ENCODE measurements around the gene GP9. TPM values are rescaled to one million over a fixed set of nuclear protein-coding genes. Genes with fewer than 3 reads are reported as not detected.
A peak's percentile ranks its signal among the peaks of the same experiment; 100 is the strongest.
"Not testable (repeated sequence)": the region's sequence is repeated elsewhere in the genome, so short reads cannot be mapped to it uniquely, and the experiment has no call there.

GP9 gene
- total and polyA plus RNA-seq, 5 donors from 2014 or later = 3.7 TPM; not detected in 4

DNA sequence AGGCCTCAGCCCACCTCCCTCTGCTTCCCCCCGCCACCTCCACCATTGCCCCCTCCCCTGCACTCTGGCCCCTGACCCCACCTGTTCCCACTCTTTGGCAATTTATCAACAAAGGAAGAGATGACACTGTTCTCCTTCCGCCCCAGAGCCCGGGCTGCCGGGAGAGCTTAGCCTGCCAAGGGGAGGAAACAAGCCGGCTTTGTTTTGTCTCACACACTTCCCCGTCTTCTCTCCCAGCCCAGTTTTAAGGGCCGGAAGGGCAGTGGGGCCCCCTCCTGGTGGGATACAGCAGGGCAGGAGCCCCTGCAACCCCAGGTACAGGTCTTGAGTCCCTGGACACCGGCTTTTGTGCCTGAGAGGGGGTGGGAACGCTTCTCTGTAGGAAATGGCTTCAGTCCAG is 27.3 kb downstream of the GP9 start:
- not testable (repeated sequence) for H3K4me3 ChIP-seq (ENCODE audit: low read depth, low read length); H3K4me1 ChIP-seq (ENCODE audit: control insufficient read depth, insufficient read depth, low read length, poor library complexity, severe bottlenecking); H3K27me3 ChIP-seq (ENCODE audit: control insufficient read depth, insufficient read depth, low read length); H3K27ac ChIP-seq (ENCODE audit: insufficient read depth, low read length, poor library complexity, severe bottlenecking); H3K4me1 Mint-ChIP-seq; H3K9me3 ChIP-seq (ENCODE audit: control insufficient read depth in 2 of 2, low read length in 2 of 2); H3K4me3 Mint-ChIP-seq; DNase-seq; H3K27me3 Mint-ChIP-seq; H3K36me3 Mint-ChIP-seq; H3K9me3 Mint-ChIP-seq
- H3K27ac Mint-ChIP-seq = peak overlapping the region in 1 of 3 donors; percentile 38
- peaks cover 15% of the 10 kb centered on the region for H3K36me3 ChIP-seq (ENCODE audit: control insufficient read depth, insufficient read depth, low read length)
- peak; percentile 57 to 69 for ATAC-seq (ENCODE audit: low read depth in 2 of 2)

- not testable (repeated sequence) for H3K27ac ChIP-seq (ENCODE audit: insufficient read depth, low read length, poor library complexity, severe bottlenecking); H3K27ac Mint-ChIP-seq; H3K4me1 Mint-ChIP-seq; H3K9me3 ChIP-seq (ENCODE audit: control insufficient read depth in 2 of 2, low read length in 2 of 2); H3K9me3 Mint-ChIP-seq; H3K27me3 ChIP-seq (ENCODE audit: control insufficient read depth, insufficient read depth, low read length); H3K4me3 ChIP-seq (ENCODE audit: low read depth, low read length); DNase-seq; ATAC-seq (ENCODE audit: low read depth in 2 of 2); H3K36me3 Mint-ChIP-seq; H3K4me3 Mint-ChIP-seq; H3K4me1 ChIP-seq (ENCODE audit: control insufficient read depth, insufficient read depth, low read length, poor library complexity, severe bottlenecking); H3K27me3 Mint-ChIP-seq
- peaks cover 15% of the 10 kb centered on the region for H3K36me3 ChIP-seq (ENCODE audit: control insufficient read depth, insufficient read depth, low read length)
Measured at GRCh38 chr3:129088312-129088711, 27.7 kb downstream of the GP9 start.

- Mint-ChIP-seq H3K36me3 (peaks cover 31% of the 10 kb centered on the region), H3K27me3 (no peaks in the 10 kb centered on the region), H3K9me3 (no peaks in the 10 kb centered on the region), H3K27ac (no peak overlapping the region), H3K4me3 (no peak overlapping the region), H3K4me1 (peaks cover 24 to 32% (median 30%) of the 10 kb centered on the region in 4 donors)
- no peak for ATAC-seq (ENCODE audit: low read depth in 2 of 2)
- H3K9me3 ChIP-seq (ENCODE audit: control insufficient read depth in 2 of 2, low read length in 2 of 2) = no peaks in the 10 kb centered on the region
- no peak for DNase-seq
- H3K27me3 ChIP-seq (ENCODE audit: control insufficient read depth, insufficient read depth, low read length) = no peaks in the 10 kb centered on the region
- no peak overlapping the region for H3K27ac ChIP-seq (ENCODE audit: insufficient read depth, low read length, poor library complexity, severe bottlenecking)
- peaks cover 5% of the 10 kb centered on the region for H3K4me1 ChIP-seq (ENCODE audit: control insufficient read depth, insufficient read depth, low read length, poor library complexity, severe bottlenecking)
- peaks cover 53% of the 10 kb centered on the region for H3K36me3 ChIP-seq (ENCODE audit: control insufficient read depth, insufficient read depth, low read length)
- no peak overlapping the region for H3K4me3 ChIP-seq (ENCODE audit: low read depth, low read length)
Measured at GRCh38 chr3:129095285-129095684, 34.7 kb downstream of the GP9 start.

GRCh38 chr3:129100274-129100673 is 39.7 kb downstream of the GP9 start:
- Histone ChIP-seq H3K36me3 (ENCODE audit: control insufficient read depth, insufficient read depth, low read length) (peaks cover 30% of the 10 kb centered on the region), H3K4me3 (ENCODE audit: low read depth, low read length) (no peak overlapping the region), H3K4me1 (ENCODE audit: control insufficient read depth, insufficient read depth, low read length, poor library complexity, severe bottlenecking) (peaks cover 31% of the 10 kb centered on the region), H3K27ac (ENCODE audit: insufficient read depth, low read length, poor library complexity, severe bottlenecking) (no peak overlapping the region), H3K9me3 (ENCODE audit: control insufficient read depth in 2 of 2, low read length in 2 of 2) (no peaks in the 10 kb centered on the region), H3K27me3 (ENCODE audit: control insufficient read depth, insufficient read depth, low read length) (no peaks in the 10 kb centered on the region)
- Mint-ChIP-seq H3K27me3 (no peaks in the 10 kb centered on the region), H3K36me3 (peaks cover 39% of the 10 kb centered on the region), H3K27ac (peak overlapping the region; percentile 11 to 56 (median 40)), H3K9me3 (no peaks in the 10 kb centered on the region), H3K4me3 (peak overlapping the region in 2 of 4 donors; percentile 18 to 56), H3K4me1 (peaks cover 36 to 80% (median 63%) of the 10 kb centered on the region in 4 donors)
- DNase-seq (no peak), ATAC-seq (ENCODE audit: low read depth in 2 of 2) (no peak)

GRCh38 chr3:129101370-129102138 is 41.0 kb downstream of the GP9 start:
- Histone ChIP-seq H3K4me1 (ENCODE audit: control insufficient read depth, insufficient read depth, low read length, poor library complexity, severe bottlenecking) (peaks cover 35% of the 10 kb centered on the region), H3K4me3 (ENCODE audit: low read depth, low read length) (no peak overlapping the region), H3K9me3 (ENCODE audit: control insufficient read depth in 2 of 2, low read length in 2 of 2) (no peaks in the 10 kb centered on the region), H3K27ac (ENCODE audit: insufficient read depth, low read length, poor library complexity, severe bottlenecking) (peak overlapping the region; percentile 8), H3K36me3 (ENCODE audit: control insufficient read depth, insufficient read depth, low read length) (peaks cover 32% of the 10 kb centered on the region), H3K27me3 (ENCODE audit: control insufficient read depth, insufficient read depth, low read length) (no peaks in the 10 kb centered on the region)
- no peak for DNase-seq
- no peaks in the 10 kb centered on the region for H3K27me3 Mint-ChIP-seq
- H3K27ac Mint-ChIP-seq = peak overlapping the region; percentile 66 to 93 (median 77)
- H3K9me3 Mint-ChIP-seq = no peaks in the 10 kb centered on the region
- H3K4me3 Mint-ChIP-seq = peak overlapping the region in 3 of 4 donors; percentile 29 to 66 (median 40)
- ATAC-seq (ENCODE audit: low read depth in 2 of 2) = no peak
- peaks cover 35% of the 10 kb centered on the region for H3K36me3 Mint-ChIP-seq
- peaks cover 32 to 89% (median 60%) of the 10 kb centered on the region in 4 donors for H3K4me1 Mint-ChIP-seq

DNA sequence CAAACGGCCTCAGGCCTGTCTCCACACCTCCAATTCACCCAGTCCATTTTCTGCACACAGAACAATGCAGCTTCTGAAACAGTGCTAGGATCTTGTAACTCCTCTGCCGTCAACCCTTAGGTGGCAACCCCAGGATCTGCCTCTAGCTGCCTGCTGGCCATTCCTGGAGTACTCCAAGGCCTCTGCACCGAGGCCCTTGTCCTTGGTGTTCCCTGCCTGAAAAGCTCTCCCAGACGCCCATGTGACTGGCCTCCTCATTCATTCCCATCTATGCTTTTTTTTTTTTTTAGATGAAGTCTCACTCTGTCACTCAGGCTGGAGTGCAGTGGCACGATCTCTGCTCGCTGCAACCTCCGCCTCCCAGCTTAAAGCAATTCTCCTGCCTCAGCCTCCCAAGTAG is 42.7 kb downstream of the GP9 start:
- H3K27me3 ChIP-seq (ENCODE audit: control insufficient read depth, insufficient read depth, low read length) = no peaks in the 10 kb centered on the region
- H3K27ac ChIP-seq (ENCODE audit: insufficient read depth, low read length, poor library complexity, severe bottlenecking) = peak overlapping the region; percentile 34
- H3K36me3 Mint-ChIP-seq = peaks cover 26% of the 10 kb centered on the region
- peaks cover 39% of the 10 kb centered on the region for H3K36me3 ChIP-seq (ENCODE audit: control insufficient read depth, insufficient read depth, low read length)
- no peak overlapping the region for H3K4me3 ChIP-seq (ENCODE audit: low read depth, low read length)
- H3K9me3 ChIP-seq (ENCODE audit: control insufficient read depth in 2 of 2, low read length in 2 of 2) = no peaks in the 10 kb centered on the region
- H3K9me3 Mint-ChIP-seq = no peaks in the 10 kb centered on the region
- no peaks in the 10 kb centered on the region for H3K27me3 Mint-ChIP-seq
- peak overlapping the region in 2 of 4 donors; percentile 49 to 63 for H3K4me3 Mint-ChIP-seq
- H3K4me1 ChIP-seq (ENCODE audit: control insufficient read depth, insufficient read depth, low read length, poor library complexity, severe bottlenecking) = peaks cover 52% of the 10 kb centered on the region
- peak overlapping the region in 2 of 3 donors; percentile 69 to 80 for H3K27ac Mint-ChIP-seq
- no peak for DNase-seq
- H3K4me1 Mint-ChIP-seq = peaks cover 18 to 89% (median 51%) of the 10 kb centered on the region in 4 donors
- ATAC-seq (ENCODE audit: low read depth in 2 of 2) = no peak

DNA sequence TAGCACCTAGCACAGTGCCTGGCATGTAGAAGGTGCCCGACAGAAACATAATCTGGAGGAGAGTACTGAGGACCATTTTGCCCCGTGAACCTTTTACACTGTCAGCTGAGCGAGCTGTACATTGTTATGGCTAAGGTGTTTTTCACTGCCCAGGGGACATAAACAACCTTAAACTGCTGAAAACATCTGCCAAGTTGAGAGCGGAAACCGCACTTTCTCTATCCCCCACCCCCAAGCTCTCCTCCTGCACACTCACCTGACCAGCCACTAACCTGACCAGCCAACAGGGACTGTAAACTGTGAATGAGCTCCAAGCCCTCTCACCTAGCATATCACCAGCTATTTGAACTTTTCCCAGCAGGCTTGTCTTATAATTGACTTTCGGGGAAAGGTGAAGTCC is 43.5 kb downstream of the GP9 start:
- peak overlapping the region; percentile 71 to 89 (median 80) for H3K27ac Mint-ChIP-seq
- H3K36me3 Mint-ChIP-seq = peaks cover 24% of the 10 kb centered on the region
- Histone ChIP-seq H3K4me1 (ENCODE audit: control insufficient read depth, insufficient read depth, low read length, poor library complexity, severe bottlenecking) (peaks cover 52% of the 10 kb centered on the region), H3K4me3 (ENCODE audit: low read depth, low read length) (no peak overlapping the region), H3K27me3 (ENCODE audit: control insufficient read depth, insufficient read depth, low read length) (no peaks in the 10 kb centered on the region), H3K36me3 (ENCODE audit: control insufficient read depth, insufficient read depth, low read length) (peaks cover 44% of the 10 kb centered on the region), H3K27ac (ENCODE audit: insufficient read depth, low read length, poor library complexity, severe bottlenecking) (no peak overlapping the region), H3K9me3 (ENCODE audit: control insufficient read depth in 2 of 2, low read length in 2 of 2) (no peaks in the 10 kb centered on the region)
- peak overlapping the region in 3 of 4 donors; percentile 21 to 56 (median 50) for H3K4me3 Mint-ChIP-seq
- H3K4me1 Mint-ChIP-seq = peaks cover 15 to 94% (median 52%) of the 10 kb centered on the region in 4 donors
- ATAC-seq (ENCODE audit: low read depth in 2 of 2) (no peak), DNase-seq (no peak)
- H3K9me3 Mint-ChIP-seq = no peaks in the 10 kb centered on the region
- no peaks in the 10 kb centered on the region for H3K27me3 Mint-ChIP-seq
